ENCODE data around the gene SPATS2. TPM values are rescaled to one million over a fixed set of nuclear protein-coding genes. Genes with fewer than 3 reads are reported as not detected.

The SPATS2 gene
- total and polyA plus RNA-seq, 10 of the 15 experiments (the other 5 are each of a cell fraction or from before 2014, with no cell fraction given) = 9.0 to 54.2 (median 27.5) TPM

DNA sequence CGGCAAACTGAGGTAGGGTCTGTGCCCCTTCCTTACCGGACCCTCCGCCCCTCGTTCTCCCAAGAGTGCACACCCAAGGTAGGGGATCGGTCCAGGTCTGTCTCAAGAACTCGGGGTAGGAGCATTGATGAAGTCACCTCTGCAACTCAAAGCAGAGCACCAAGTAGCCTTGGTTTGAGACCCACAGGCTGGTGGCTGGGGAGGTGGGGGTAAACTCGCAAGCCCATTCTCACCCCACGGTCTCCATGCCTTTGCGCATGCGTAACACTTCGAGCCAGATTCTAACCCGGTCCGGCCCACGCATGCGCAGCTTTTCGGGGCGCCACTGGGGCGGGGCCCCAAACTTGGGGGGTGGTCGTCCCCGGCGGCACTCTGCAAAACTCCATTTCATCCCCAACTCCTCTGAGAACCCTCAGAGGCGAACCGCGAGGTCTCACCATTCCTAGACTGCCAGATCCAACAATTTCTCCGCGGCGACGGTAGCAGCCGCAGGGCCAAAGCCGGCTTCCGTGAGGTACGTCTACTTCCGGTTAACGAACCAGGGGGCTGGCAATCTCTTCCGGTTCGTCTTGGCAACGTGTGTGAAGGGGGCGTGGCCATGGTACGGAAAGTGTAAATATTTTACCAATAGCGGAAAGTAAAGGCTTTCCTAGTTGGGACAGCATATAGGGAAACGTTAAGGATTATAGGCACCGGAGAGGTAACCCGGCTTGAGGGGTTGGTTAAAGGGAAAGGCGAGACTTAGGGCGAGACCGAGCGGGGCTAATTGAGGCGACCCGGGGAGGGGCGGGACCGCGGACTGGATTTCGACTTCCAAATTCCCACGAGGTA, 200.6 kb downstream of the SPATS2 start, which contains the start of gene MCRS1 (continued):
- TF ChIP-seq MAX (IDR thresholded peaks at IDR 0.05; ENCODE audit: low read depth, low read length) (peak; percentile 77), FOS (IDR thresholded peaks at IDR 0.05; ENCODE audit: borderline replicate concordance, extremely low read depth, insufficient read length) (no peak), RELB (IDR thresholded peaks at IDR 0.05; ENCODE audit: low read depth) (peak; percentile 68), CEBPB (IDR thresholded peaks at IDR 0.05; ENCODE audit: borderline replicate concordance in 1 of 2, low read depth in 2 of 2, low read length in 2 of 2) (no peak), HDAC6 (IDR thresholded peaks at IDR 0.05; ENCODE audit: unreplicated experiment) (no peak), MEF2B (IDR thresholded peaks at IDR 0.05; ENCODE audit: partially characterized antibody, poor library complexity, severe bottlenecking) (peak; percentile 61), HDGF (IDR thresholded peaks at IDR 0.05) (no peak), NR2F1 (conservative IDR thresholded peaks at IDR 0.05) (no peak), JUND (IDR thresholded peaks at IDR 0.05; ENCODE audit: low read depth, low read length) (no peak), RCOR1 (conservative IDR thresholded peaks at IDR 0.05; ENCODE audit: low read depth, low read length) (no peak), JUNB (IDR thresholded peaks at IDR 0.05) (no peak), ETV6 (conservative IDR thresholded peaks at IDR 0.05 in 1 of 2, IDR thresholded peaks at IDR 0.05 in 1 of 2; ENCODE audit: borderline replicate concordance in 1 of 2, low read depth in 1 of 2) (no peak), KAT2A (conservative IDR thresholded peaks at IDR 0.05; ENCODE audit: control insufficient read depth, low read depth, low read length) (no peak), MTA3 (IDR thresholded peaks at IDR 0.05; ENCODE audit: borderline replicate concordance, low read length) (no peak), ZNF622 (IDR thresholded peaks at IDR 0.05) (no peak), KLF5 (IDR thresholded peaks at IDR 0.05; ENCODE audit: partially characterized antibody) (no peak), BMI1 (IDR thresholded peaks at IDR 0.05; ENCODE audit: borderline replicate concordance) (no peak; the same call in 1 of the 2 replicates), TCF3 (IDR thresholded peaks at IDR 0.05; ENCODE audit: borderline replicate concordance, insufficient read depth, low read depth, low read length) (no peak), IRF4 (IDR thresholded peaks at IDR 0.05; ENCODE audit: low read depth, low read length) (no peak), TCF7 (IDR thresholded peaks at IDR 0.05; ENCODE audit: borderline replicate concordance) (no peak), RAD51 (IDR thresholded peaks at IDR 0.05) (no peak), ELK1 (IDR thresholded peaks at IDR 0.05; ENCODE audit: low read depth, low read length) (peak; percentile 86), SIX5 (IDR thresholded peaks at IDR 0.05; ENCODE audit: low read depth, low read length, severe bottlenecking) (peak; percentile 54), ZSCAN29 (IDR thresholded peaks at IDR 0.05) (peak; percentile 89; the same call in 1 of the 2 replicates)
- TF ChIP-seq, protein P1, sequence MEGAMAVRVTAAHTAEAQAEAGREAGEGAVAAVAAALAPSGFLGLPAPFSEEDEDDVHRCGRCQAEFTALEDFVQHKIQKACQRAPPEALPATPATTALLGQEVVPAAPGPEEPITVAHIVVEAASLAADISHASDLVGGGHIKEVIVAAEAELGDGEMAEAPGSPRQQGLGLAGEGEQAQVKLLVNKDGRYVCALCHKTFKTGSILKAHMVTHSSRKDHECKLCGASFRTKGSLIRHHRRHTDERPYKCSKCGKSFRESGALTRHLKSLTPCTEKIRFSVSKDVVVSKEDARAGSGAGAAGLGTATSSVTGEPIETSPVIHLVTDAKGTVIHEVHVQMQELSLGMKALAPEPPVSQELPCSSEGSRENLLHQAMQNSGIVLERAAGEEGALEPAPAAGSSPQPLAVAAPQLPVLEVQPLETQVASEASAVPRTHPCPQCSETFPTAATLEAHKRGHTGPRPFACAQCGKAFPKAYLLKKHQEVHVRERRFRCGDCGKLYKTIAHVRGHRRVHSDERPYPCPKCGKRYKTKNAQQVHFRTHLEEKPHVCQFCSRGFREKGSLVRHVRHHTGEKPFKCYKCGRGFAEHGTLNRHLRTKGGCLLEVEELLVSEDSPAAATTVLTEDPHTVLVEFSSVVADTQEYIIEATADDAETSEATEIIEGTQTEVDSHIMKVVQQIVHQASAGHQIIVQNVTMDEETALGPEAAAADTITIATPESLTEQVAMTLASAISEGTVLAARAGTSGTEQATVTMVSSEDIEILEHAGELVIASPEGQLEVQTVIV (IDR thresholded peaks at IDR 0.05; ENCODE audit: borderline replicate concordance, partially characterized antibody) = peak; percentile 41
